Vagina (tissue), 2 donors: ENCODE measurements around the gene GAL3ST3. TPM values are rescaled to one million over a fixed set of nuclear protein-coding genes. Genes with fewer than 3 reads are reported as not detected.

Experiments
- DNase-seq, 2 donors: peaks; one replicate each; pipeline ENCODE4 v3.0.0-alpha.2; 2017; ENCODE audit errors: extremely low spot score in 2 of 2
- H3K27ac ChIP-seq: fragments of 200-600 bp; sonication (generic); one replicate; pipeline ENCODE4 v1.5.1; 2019
- H3K27me3 ChIP-seq: fragments of 200-600 bp; sonication (generic); one replicate; pipeline ENCODE4 v1.5.1; 2019
- H3K36me3 ChIP-seq, 2 donors: fragments of 200-600 bp; sonication (generic); one replicate each; pipeline ENCODE4 v1.5.1; 2017 to 2019
- H3K4me1 ChIP-seq: fragments of 200-600 bp; sonication (generic); one replicate; pipeline ENCODE4 v1.5.1; 2019
- H3K4me3 ChIP-seq, 2 donors: fragments of 200-600 bp; sonication (generic); 1 replicate in 1 of 2; 2 replicates in 1 of 2; pipeline ENCODE4 v1.5.1; 2016 to 2019
- H3K9me3 ChIP-seq: fragments of 200-600 bp; sonication (generic); one replicate; pipeline ENCODE4 v1.5.1; 2019
- POLR2A ChIP-seq, 2 donors: fragments of 450-650 bp; IDR thresholded peaks; one replicate each; pipeline ENCODE4 v1.6.1; 2017; ENCODE audit warnings: antibody characterized with exemption in 2 of 2, mild to moderate bottlenecking in 2 of 2, moderate library complexity in 2 of 2
- POLR2AphosphoS5 ChIP-seq, 2 donors: sonication (generic); formaldehyde crosslinking; IDR thresholded peaks; one replicate each; pipeline ENCODE4 v1.9.0; 2017; ENCODE audit warnings: antibody characterized with exemption in 2 of 2, mild to moderate bottlenecking in 2 of 2, low read depth in 1 of 2; ENCODE audit not compliant: insufficient read depth in 1 of 2
- intact Hi-C: fragments of 100-400 bp; cut with DNase I; formaldehyde crosslinking; loops from one replicate; pipeline ENCODE4 v1.15.1; 2023
- total RNA-seq: library from RNA; depleted of rRNA; stranded (reverse); fragments of >200 nt; gene quantifications from one replicate; pipeline ENCODE4 v1.2.3, GENCODE V29; 2016
- TF ChIP-seq, protein P1 (sequence below), 3 experiments: fragments of 450-650 bp in 2 of 3; fragments of 200-600 bp in 1 of 3; sonication (generic) in 1 of 3; IDR thresholded peaks; one replicate each; pipeline ENCODE4 v1.5.1; 2017 to 2019; ENCODE audit warnings: antibody characterized with exemption in 3 of 3, mild to moderate bottlenecking in 2 of 3, moderate library complexity in 2 of 3

The GAL3ST3 gene
- total RNA-seq, 1 donor from 2014 or later, result not detected

DNA sequence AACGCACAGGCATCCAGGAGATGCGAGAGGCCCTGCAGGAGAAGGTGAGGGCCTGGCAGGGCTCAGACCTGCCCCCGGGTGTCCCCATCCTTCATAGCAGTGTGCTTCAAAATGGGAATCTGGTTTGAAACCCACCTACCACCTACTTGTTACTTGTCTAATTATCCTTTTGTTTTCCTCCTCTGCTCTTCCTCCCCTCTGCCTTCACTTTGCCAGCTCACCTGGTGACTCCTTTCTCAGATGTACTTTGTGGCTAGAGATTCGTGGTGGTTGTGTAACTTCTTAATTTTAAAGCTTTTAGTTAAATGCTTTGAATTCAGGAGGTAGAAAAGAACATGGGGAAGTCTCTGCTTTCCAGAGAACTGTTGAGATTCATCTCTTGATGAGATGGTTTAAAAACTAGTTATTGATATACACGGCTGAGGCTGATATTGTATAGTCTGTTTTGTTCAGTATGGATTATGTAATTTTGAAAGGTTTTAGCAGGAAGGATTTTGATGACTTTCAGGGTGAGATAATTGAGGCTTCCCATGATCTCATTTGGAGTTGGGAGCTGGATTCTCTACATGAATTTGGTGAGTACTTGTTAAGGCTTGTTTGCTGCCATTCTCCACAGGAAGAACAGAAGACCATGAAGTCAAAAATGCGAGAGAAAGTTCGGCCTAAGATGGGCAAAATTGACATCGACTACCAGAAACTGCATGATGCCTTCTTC is 11.2 kb upstream of the GAL3ST3 start:
- no peak for DNase-seq
- TF ChIP-seq, protein P1, sequence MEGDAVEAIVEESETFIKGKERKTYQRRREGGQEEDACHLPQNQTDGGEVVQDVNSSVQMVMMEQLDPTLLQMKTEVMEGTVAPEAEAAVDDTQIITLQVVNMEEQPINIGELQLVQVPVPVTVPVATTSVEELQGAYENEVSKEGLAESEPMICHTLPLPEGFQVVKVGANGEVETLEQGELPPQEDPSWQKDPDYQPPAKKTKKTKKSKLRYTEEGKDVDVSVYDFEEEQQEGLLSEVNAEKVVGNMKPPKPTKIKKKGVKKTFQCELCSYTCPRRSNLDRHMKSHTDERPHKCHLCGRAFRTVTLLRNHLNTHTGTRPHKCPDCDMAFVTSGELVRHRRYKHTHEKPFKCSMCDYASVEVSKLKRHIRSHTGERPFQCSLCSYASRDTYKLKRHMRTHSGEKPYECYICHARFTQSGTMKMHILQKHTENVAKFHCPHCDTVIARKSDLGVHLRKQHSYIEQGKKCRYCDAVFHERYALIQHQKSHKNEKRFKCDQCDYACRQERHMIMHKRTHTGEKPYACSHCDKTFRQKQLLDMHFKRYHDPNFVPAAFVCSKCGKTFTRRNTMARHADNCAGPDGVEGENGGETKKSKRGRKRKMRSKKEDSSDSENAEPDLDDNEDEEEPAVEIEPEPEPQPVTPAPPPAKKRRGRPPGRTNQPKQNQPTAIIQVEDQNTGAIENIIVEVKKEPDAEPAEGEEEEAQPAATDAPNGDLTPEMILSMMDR (IDR thresholded peaks at IDR 0.05), result no peak
- TF ChIP-seq POLR2AphosphoS5 (IDR thresholded peaks at IDR 0.05; ENCODE audit: insufficient read depth in 1 of 2, low read depth in 1 of 2), result no peak
- no peak for TF ChIP-seq POLR2A (IDR thresholded peaks at IDR 0.05)
- Histone ChIP-seq H3K36me3 (peaks cover 6 to 100% of the 10 kb centered on the region in 2 donors), H3K4me3 (no peak overlapping the region), H3K9me3 (no peaks in the 10 kb centered on the region), H3K27me3 (no peaks in the 10 kb centered on the region), H3K4me1 (no peaks in the 10 kb centered on the region), H3K27ac (no peak overlapping the region)
- intact Hi-C loops, result no loop called here

DNA sequence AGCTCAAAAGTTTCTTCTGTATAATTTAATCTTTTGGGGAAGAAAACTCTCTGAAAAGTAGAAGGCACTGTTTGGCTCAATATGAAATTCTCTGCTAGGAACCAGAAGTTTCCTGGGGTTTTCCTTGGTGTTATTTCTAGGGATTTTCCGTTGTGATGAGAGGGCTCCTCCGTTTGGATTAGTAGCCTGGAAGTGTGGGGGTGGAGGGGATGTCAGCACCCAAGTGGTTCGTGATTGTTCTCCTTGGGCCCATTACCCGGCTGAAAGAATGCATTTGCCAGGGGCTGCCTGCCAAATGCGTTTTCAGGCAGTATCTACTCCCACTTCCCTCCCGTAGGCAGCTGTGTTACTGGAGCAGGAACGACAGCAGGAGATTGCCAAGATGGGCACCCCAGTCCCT is 7.5 kb upstream of the GAL3ST3 start:
- H3K27me3 ChIP-seq, result no peaks in the 10 kb centered on the region
- peaks cover 6 to 69% of the 10 kb centered on the region in 2 donors for H3K36me3 ChIP-seq
- DNase-seq, result no peak
- intact Hi-C loops, result no loop called here
- no peak overlapping the region for H3K27ac ChIP-seq
- H3K4me3 ChIP-seq, result no peak overlapping the region
- no peaks in the 10 kb centered on the region for H3K9me3 ChIP-seq
- TF ChIP-seq, protein P1 (IDR thresholded peaks at IDR 0.05), result no peak
- TF ChIP-seq POLR2AphosphoS5 (IDR thresholded peaks at IDR 0.05; ENCODE audit: insufficient read depth in 1 of 2, low read depth in 1 of 2), result no peak
- no peak for TF ChIP-seq POLR2A (IDR thresholded peaks at IDR 0.05)
- H3K4me1 ChIP-seq, result peaks cover 22% of the 10 kb centered on the region

DNA sequence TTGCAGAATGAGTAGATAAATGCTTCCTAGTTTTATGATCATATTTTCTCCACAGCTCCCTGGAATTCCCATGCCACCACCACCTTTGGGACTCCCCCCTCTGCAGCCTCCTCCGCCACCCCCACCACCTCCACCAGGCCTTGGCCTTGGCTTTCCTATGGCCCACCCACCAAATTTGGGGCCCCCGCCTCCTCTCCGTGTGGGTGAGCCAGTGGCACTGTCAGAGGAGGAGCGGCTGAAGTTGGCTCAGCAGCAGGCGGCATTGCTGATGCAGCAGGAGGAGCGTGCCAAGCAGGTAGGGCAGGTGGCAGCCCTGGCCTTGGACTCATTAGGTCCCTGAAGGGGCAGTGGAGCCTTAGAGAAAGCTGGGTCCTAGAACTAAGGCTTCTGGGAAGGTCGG is 6.1 kb upstream of the GAL3ST3 start:
- Histone ChIP-seq H3K27me3 (no peaks in the 10 kb centered on the region), H3K4me1 (peaks cover 31% of the 10 kb centered on the region), H3K36me3 (peaks cover 6 to 54% of the 10 kb centered on the region in 2 donors), H3K27ac (no peak overlapping the region), H3K9me3 (no peaks in the 10 kb centered on the region), H3K4me3 (no peak overlapping the region)
- intact Hi-C loops, result no loop called here
- no peak for DNase-seq
- TF ChIP-seq POLR2AphosphoS5 (IDR thresholded peaks at IDR 0.05; ENCODE audit: insufficient read depth in 1 of 2, low read depth in 1 of 2), result no peak
- TF ChIP-seq, protein P1 (IDR thresholded peaks at IDR 0.05), result no peak
- no peak for TF ChIP-seq POLR2A (IDR thresholded peaks at IDR 0.05)

DNA sequence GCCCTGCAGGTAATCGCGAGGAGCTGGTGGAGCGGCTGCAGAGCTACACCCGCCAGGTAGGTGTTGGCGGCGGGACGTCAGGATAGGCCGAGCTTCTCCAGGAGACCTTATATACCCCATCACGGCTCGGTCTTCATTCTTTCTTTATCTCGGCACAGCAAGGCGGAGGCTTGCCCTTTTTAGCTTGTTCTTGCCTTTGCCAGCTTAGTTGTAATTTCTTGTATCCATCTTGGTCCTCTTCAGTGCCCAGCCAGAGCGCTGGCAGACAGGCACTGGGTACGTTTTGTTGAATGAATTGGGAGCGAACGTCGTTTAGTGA is 3.7 kb upstream of the GAL3ST3 start:
- Histone ChIP-seq H3K4me3 (peak overlapping the region; percentile 59 to 100), H3K36me3 (peaks cover 0 to 30% of the 10 kb centered on the region in 2 donors), H3K27ac (peak overlapping the region; percentile 90), H3K27me3 (no peaks in the 10 kb centered on the region), H3K9me3 (no peaks in the 10 kb centered on the region), H3K4me1 (peaks cover 31% of the 10 kb centered on the region)
- intact Hi-C loops, result no loop called here
- TF ChIP-seq, protein P1 (IDR thresholded peaks at IDR 0.05), result no peak
- TF ChIP-seq POLR2A (IDR thresholded peaks at IDR 0.05), result no peak
- no peak for TF ChIP-seq POLR2AphosphoS5 (IDR thresholded peaks at IDR 0.05; ENCODE audit: insufficient read depth in 1 of 2, low read depth in 1 of 2)
- no peak for DNase-seq
